ENCODE measurements around the gene PLEKHG7.

PLEKHG7 gene

GRCh38 chr12:92802906-92803305 is 100.1 kb downstream of the PLEKHG7 start:
- DNase-seq (ENCODE audit: low read depth in 2 of 2): no peak

GRCh38 chr12:92803903-92804302 is 101.1 kb downstream of the PLEKHG7 start:
- no peak for DNase-seq (ENCODE audit: low read depth in 2 of 2)

GRCh38 chr12:92810370-92810769 is 107.6 kb downstream of the PLEKHG7 start:
- DNase-seq (ENCODE audit: low read depth in 2 of 2): no peak

DNA sequence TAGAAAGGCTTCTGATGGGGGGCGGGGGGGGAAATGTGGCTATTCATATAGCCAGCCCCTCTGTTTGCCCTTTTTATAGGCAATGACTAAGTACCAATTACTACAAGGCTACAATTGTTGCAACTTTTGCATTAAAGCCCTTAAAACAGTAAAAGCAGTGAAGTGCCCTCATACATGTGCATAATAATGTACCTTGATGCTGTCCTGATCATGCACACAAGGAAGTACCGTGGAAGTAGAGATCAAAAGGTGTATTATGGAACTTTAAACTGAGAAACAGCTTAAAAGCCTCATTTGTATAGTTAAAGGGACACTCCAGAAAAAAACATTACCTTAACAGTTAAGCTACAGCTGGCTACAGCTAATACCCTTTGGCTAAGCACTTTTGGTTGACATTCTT is 111.8 kb downstream of the PLEKHG7 start:
- DNase-seq (ENCODE audit: low read depth in 2 of 2): no peak

GRCh38 chr12:92821142-92821541 is 118.4 kb downstream of the PLEKHG7 start:
- DNase-seq (ENCODE audit: low read depth in 2 of 2): no peak
